HG03354 (cell line): ENCODE results near the gene GMEB1.
"Not testable (repeated sequence)": the region's sequence is repeated elsewhere in the genome, so short reads cannot be mapped to it uniquely, and the experiment has no call there.

ENCODE experiments used
- ATAC-seq: cut with Tn5 transposase; IDR thresholded peaks from one replicate; pipeline ENCODE4 v1.9.1; 2021; ENCODE audit warnings: mild to moderate bottlenecking; ENCODE audit not compliant: unreplicated experiment, poor library complexity, severe bottlenecking

Gene GMEB1

GRCh38 chr1:28668191-28668955 is at the start of gene GMEB1:
TSS of gene GMEB1 (plus strand) at chr1:28668784. CDS start at chr1:28683613, 14,829 bp downstream.
- ATAC-seq, result peak; percentile 75

GRCh38 chr1:28631713-28632112 is 36.9 kb upstream of the GMEB1 start:
- ATAC-seq, result no peak

- ATAC-seq, result no peak
Measured at GRCh38 chr1:28632560-28632959, 36.0 kb upstream of the GMEB1 start.

GRCh38 chr1:28640766-28641165 is 27.8 kb upstream of the GMEB1 start:
- no peak for ATAC-seq

GRCh38 chr1:28642056-28642846 is 26.3 kb upstream of the GMEB1 start:
- peak; percentile 11 for ATAC-seq

GRCh38 chr1:28642847-28643635 is 25.5 kb upstream of the GMEB1 start, which contains the start of gene TAF12:
TSS of gene TAF12 (minus strand) at chr1:28643067. CDS start at chr1:28622081, 20,986 bp downstream.
- ATAC-seq, result peak; percentile 82

- ATAC-seq, result no peak
Measured at GRCh38 chr1:28644494-28644893, 24.1 kb upstream of the GMEB1 start.

GRCh38 chr1:28645406-28645805 is 23.2 kb upstream of the GMEB1 start:
- not testable (repeated sequence) for ATAC-seq

GRCh38 chr1:28646040-28646439 is 22.5 kb upstream of the GMEB1 start:
- ATAC-seq, result no peak

- peak; percentile 65 for ATAC-seq
Measured at GRCh38 chr1:28648008-28648473, 20.5 kb upstream of the GMEB1 start.

GRCh38 chr1:28648474-28649198 is 19.9 kb upstream of the GMEB1 start, which contains the start of gene RNU11:
TSS of gene RNU11 (plus strand) at chr1:28648600.
- ATAC-seq, result peak; percentile 76

- ATAC-seq, result not testable (repeated sequence)
Measured at GRCh38 chr1:28653063-28653462, 15.5 kb upstream of the GMEB1 start.

- not testable (repeated sequence) for ATAC-seq
Measured at GRCh38 chr1:28653870-28654269, 14.7 kb upstream of the GMEB1 start.

GRCh38 chr1:28655448-28656311 is 12.9 kb upstream of the GMEB1 start:
- not testable (repeated sequence) for ATAC-seq

GRCh38 chr1:28656335-28656734 is 12.2 kb upstream of the GMEB1 start:
- ATAC-seq, result no peak

- no peak for ATAC-seq
Measured at GRCh38 chr1:28663871-28664470, 4.6 kb upstream of the GMEB1 start.

GRCh38 chr1:28666806-28667205 is 1.8 kb upstream of the GMEB1 start:
- ATAC-seq, result no peak
